Activated CD4-positive, alpha-beta T cell treated with anti-CD3 and anti-CD28 coated beads, Interleukin-2, amount 10 ng/mL, durations not matched to agents 7 days and 5 days (primary cell): ENCODE results near the gene MDC1. TPM values are rescaled to one million over a fixed set of nuclear protein-coding genes. Genes with fewer than 3 reads are reported as not detected.

Experiments used
- CTCF ChIA-PET: fragments of 350-600 bp; sonication (Branson Sonifier 250); formaldehyde crosslinking; loops from one replicate; lab custom pipeline; 2021; ENCODE audit warnings: antibody characterized with exemption; lab: Charles Lee
- POLR2A ChIA-PET: fragments of 350-600 bp; sonication (Branson Sonifier 250); formaldehyde crosslinking; loops from one replicate; lab custom pipeline; 2021; ENCODE audit warnings: antibody characterized with exemption; lab: Charles Lee
- DNase-seq: peaks from one replicate; pipeline ENCODE4 v3.0.0-alpha.2; 2020
- H3K27ac Mint-ChIP-seq: one replicate; pipeline ENCODE4 v1.8.0; 2021; ENCODE audit warnings: mild to moderate bottlenecking, moderate library complexity, mixed read lengths
- H3K27me3 Mint-ChIP-seq: one replicate; pipeline ENCODE4 v1.8.0; 2021; ENCODE audit warnings: mixed read lengths
- H3K36me3 Mint-ChIP-seq: one replicate; pipeline ENCODE4 v1.8.0; 2021; ENCODE audit warnings: low read depth, mixed read lengths
- H3K4me1 Mint-ChIP-seq: one replicate; pipeline ENCODE4 v1.8.0; 2021; ENCODE audit warnings: mixed read lengths
- H3K4me3 Mint-ChIP-seq: one replicate; pipeline ENCODE4 v1.8.0; 2021; ENCODE audit warnings: mild to moderate bottlenecking, moderate library complexity, mixed read lengths
- H3K9me3 Mint-ChIP-seq: one replicate; pipeline ENCODE4 v1.8.0; 2021; ENCODE audit warnings: mixed read lengths
- total RNA-seq, 2 experiments: library from RNA; stranded (reverse); gene quantifications; one replicate each; pipeline ENCODE4 v1.2.3, GENCODE V29; 2021

Gene MDC1
- total RNA-seq, 2 experiments from 2014 or later: 46.8 to 53.2 TPM

DNA sequence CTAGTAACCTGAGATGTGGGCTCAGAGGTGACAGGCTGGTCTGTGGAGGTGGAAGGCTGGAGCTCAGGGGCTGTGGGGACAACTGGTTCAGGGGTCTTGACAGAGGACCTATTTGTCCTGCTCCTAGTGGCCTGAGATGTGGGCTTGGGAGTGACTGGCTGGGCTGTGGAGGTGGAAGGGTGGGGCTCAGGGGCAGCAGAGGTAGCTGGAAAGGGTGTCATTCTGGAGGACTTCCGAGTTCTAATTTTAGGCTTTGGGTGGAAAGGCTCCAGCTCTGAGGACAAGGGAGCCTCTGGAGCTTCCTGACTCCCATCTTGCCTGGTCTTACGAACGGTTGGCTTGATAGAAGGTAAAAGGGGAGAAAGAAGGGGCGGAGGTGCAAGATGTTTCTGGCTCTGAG lies 11.5 kb downstream of the MDC1 start:
- no peaks in the 10 kb centered on the region for H3K27me3 Mint-ChIP-seq
- ChIA-PET POLR2A (no interaction called here), CTCF (interaction anchor here (0.9 to 2.3 kb wide), 3 partner anchors 16 to 27 kb away, joined by 3 to 6 read pairs (median 3); no protein-coding TSS in a partner anchor)
- no peak overlapping the region for H3K4me3 Mint-ChIP-seq
- H3K9me3 Mint-ChIP-seq: no peaks in the 10 kb centered on the region
- peak overlapping the region; percentile 27 for H3K27ac Mint-ChIP-seq
- peaks cover 5% of the 10 kb centered on the region for H3K4me1 Mint-ChIP-seq
- peaks cover 42% of the 10 kb centered on the region for H3K36me3 Mint-ChIP-seq
- DNase-seq: no peak

DNA sequence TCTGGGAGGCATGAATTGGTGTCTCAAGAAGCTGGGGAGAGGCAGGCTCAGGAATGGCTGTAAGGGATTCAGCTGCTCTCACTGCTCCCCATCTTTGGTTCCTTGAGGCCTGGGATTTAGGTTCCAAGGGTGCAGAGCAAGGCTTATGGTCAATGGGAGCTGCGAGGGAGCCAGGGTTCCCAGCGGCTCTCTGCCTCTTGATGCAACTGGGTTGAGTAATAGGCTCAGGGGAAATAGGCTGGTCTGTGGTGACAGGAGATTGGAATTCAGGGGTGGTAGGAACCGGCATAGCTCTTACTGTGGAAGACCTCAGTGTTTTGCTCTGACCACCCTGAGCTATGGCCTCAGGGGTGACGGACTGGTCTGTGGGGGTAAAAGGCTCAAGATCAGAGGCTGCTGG lies 13.3 kb downstream of the MDC1 start:
- CTCF ChIA-PET: interaction anchor here (1.1 to 2.7 kb wide), 6 partner anchors 8 to 25 kb away, joined by 3 to 14 read pairs (median 6); partner anchors contain the start of gene MDC1
- peaks cover 41% of the 10 kb centered on the region for H3K36me3 Mint-ChIP-seq
- no peaks in the 10 kb centered on the region for H3K9me3 Mint-ChIP-seq
- H3K27ac Mint-ChIP-seq: no peak overlapping the region
- H3K27me3 Mint-ChIP-seq: no peaks in the 10 kb centered on the region
- H3K4me1 Mint-ChIP-seq: peaks cover 5% of the 10 kb centered on the region
- no peak overlapping the region for H3K4me3 Mint-ChIP-seq
- POLR2A ChIA-PET: interaction anchor here (0.7 kb wide), 1 partner anchor 14 kb away, joined by 3 read pairs; no protein-coding TSS in a partner anchor
- DNase-seq: no peak

DNA sequence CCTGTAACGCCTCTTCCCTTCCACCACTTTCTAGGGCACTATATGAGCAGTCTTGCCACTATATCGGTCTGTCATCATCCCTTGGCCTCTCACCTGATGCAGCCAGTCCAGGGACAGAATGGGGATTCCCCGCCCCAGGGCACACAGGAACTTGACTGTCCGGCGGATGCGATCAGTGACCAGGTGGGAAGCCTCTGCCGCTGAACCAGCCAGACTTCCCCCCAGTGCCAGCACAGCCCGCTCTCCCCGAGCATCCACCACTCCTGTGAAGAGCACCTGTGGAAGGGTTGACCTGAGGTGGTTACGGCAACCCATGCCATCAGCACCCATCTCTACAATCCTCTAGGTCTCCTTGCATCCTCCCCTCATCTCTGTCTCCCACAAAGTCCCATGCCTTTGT lies 14.1 kb downstream of the MDC1 start:
- H3K27me3 Mint-ChIP-seq: no peaks in the 10 kb centered on the region
- no peaks in the 10 kb centered on the region for H3K9me3 Mint-ChIP-seq
- H3K27ac Mint-ChIP-seq: no peak overlapping the region
- ChIA-PET CTCF (interaction anchor here (1.9 to 2.7 kb wide), 4 partner anchors 10 to 24 kb away, joined by 5 to 14 read pairs (median 8); no protein-coding TSS in a partner anchor), POLR2A (no interaction called here)
- H3K4me1 Mint-ChIP-seq: peaks cover 2% of the 10 kb centered on the region
- peaks cover 38% of the 10 kb centered on the region for H3K36me3 Mint-ChIP-seq
- H3K4me3 Mint-ChIP-seq: no peak overlapping the region
- no peak for DNase-seq

DNA sequence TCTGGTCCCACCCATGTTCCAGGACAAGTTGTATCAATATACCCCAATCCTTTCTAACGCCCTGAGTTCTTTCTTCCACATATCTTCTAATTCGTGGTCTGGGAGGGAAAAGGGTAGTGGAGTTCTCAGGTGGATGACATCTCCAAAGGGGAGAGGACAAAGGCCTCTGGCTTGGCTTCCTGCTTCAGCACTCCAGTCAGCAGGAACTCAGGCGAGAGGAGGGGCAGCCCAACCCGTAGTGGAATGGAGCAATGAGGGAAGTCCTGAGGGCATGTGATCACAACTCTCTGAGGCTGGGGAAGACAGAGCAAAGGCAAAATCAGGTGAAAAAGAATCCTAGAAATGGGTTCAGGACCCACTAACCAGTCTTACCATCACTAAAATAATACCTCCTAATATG lies 16.7 kb downstream of the MDC1 start:
- Mint-ChIP-seq H3K36me3 (peaks cover 23% of the 10 kb centered on the region), H3K4me3 (no peak overlapping the region), H3K4me1 (no peaks in the 10 kb centered on the region), H3K27me3 (no peaks in the 10 kb centered on the region), H3K9me3 (no peaks in the 10 kb centered on the region), H3K27ac (no peak overlapping the region)
- ChIA-PET CTCF (interaction anchor here (1.3 to 4.3 kb wide), 3 partner anchors 11 to 22 kb away, joined by 4 to 25 read pairs (median 5); partner anchors contain the start of gene MDC1), POLR2A (no interaction called here)
- no peak for DNase-seq

DNA sequence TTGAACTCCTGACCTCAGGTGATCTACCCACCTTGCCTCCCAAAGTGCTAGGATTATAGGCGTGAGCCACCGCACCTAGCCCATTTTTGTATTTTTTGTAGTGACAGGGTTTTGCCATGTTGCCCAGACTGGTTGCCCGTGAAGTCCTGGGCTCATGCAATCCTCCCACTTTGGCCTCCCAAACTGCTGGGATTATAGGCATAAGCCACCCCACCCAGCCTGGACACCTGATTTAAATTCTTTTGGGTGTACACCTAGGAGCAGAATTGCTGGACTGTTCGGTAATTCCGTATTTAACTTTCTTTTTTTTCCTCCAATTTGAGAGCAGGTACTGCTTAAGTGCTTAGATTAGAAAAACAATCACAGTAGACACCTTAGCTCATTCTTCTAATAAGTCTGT lies 20.6 kb downstream of the MDC1 start:
- Mint-ChIP-seq H3K4me1 (peaks cover 8% of the 10 kb centered on the region), H3K27me3 (no peaks in the 10 kb centered on the region), H3K27ac (no peak overlapping the region), H3K36me3 (peaks cover 6% of the 10 kb centered on the region), H3K4me3 (no peak overlapping the region), H3K9me3 (no peaks in the 10 kb centered on the region)
- POLR2A ChIA-PET: no interaction called here
- CTCF ChIA-PET: interaction anchor here (0.5 to 4.3 kb wide), 3 partner anchors 15 to 22 kb away, joined by 3 to 25 read pairs (median 3); partner anchors contain the start of gene MDC1
- DNase-seq: no peak

DNA sequence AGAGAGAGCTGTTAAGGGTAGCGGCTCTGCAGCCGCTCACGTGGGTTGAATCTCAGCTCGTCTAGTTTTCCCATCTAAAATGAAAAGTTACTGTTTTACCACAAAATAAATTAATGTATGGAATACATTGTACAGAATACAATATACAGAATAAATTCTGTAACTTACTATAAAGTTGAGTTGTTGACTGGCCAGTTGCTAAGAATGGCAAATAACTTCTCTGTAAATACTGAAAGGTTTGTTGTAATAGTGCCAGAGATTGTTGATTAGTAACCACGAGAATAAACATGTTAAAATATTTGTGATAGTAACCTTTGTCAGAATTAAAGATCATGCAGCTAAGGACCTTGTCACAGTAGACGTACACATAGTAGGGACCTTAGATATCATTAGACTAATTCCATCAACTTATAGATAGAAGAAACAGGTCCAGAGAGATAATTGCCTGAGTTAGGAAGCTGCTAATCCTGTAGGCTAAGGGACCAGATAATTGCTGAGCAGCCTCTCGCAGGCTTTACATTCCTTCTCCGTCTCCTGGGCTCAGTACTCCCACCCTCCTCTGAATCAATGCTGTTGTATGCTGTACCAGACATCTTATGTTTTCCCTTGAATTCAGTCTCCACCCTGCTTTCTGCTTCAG lies 25.8 kb downstream of the MDC1 start:
- Mint-ChIP-seq H3K36me3 (peaks cover 13% of the 10 kb centered on the region), H3K27ac (peak overlapping the region; percentile 54), H3K9me3 (no peaks in the 10 kb centered on the region), H3K4me1 (peaks cover 45% of the 10 kb centered on the region), H3K4me3 (peak overlapping the region; percentile 100), H3K27me3 (no peaks in the 10 kb centered on the region)
- ChIA-PET POLR2A (interaction anchor here (0.6 kb wide), 1 partner anchor 30 kb away, joined by 4 read pairs; no protein-coding TSS in a partner anchor), CTCF (interaction anchor here (0.7 to 1.9 kb wide), 6 partner anchors 12 to 40 kb away, joined by 3 to 7 read pairs (median 5); partner anchors contain the start of gene MDC1)
- no peak for DNase-seq

DNA sequence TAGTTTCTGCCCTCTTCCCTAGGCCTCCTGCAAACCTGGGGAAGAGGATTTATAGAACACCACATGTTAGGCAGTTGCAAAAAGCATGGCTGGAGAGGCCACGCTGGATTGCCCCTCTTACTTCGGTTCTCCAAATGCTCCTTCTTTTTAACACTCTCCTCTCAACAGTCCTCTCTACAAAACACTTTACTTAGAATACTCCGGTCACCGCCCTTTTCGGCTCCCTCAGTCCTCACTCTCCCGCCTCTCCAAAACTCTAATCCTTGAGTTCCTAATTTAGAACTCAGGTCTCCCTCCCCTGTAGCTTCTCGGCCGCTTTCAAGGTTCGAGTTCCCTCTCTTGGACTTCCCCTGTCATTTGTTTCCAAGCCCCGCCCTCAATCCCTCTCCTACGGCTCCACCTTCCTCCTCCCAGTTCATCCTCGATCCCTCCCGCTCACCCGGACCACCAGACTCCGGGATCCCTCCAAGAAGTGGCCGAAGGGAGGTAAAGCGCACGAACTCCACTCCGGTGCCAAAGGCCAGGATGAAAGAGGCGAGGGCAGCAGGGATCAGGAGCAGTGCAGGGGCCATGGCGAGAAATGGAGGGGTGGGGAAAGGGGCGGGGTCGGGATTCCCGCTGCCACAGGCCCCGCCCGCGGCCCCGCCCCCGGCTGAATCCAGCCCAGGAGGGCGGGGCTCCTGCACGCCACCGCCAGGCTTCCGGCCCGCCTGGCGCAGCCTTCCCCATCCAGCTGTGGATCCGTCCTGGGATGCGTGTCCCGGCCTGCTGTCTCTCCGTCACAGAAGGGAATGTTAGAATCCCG lies 26.5 kb downstream of the MDC1 start, which contains the start of gene NRM:
TSS of gene NRM (minus strand) at position 582 of the 805 bp plus-strand sequence. CDS start at position 572, 10 bp downstream.
- Mint-ChIP-seq H3K36me3 (peaks cover 20% of the 10 kb centered on the region), H3K9me3 (no peaks in the 10 kb centered on the region), H3K27me3 (no peaks in the 10 kb centered on the region), H3K27ac (peak within 1 kb of the TSS; percentile 54), H3K4me1 (peaks cover 45% of the 10 kb centered on the region), H3K4me3 (peak within 1 kb of the TSS; percentile 100)
- POLR2A ChIA-PET: interaction anchor here (0.6 kb wide), 1 partner anchor 29 kb away, joined by 4 read pairs; no protein-coding TSS in a partner anchor
- peak; percentile 73 for DNase-seq
- CTCF ChIA-PET: interaction anchor here (0.6 to 1.9 kb wide), 9 partner anchors 9 to 188 kb away, joined by 3 to 7 read pairs (median 4); partner anchors contain the start of gene MDC1

DNA sequence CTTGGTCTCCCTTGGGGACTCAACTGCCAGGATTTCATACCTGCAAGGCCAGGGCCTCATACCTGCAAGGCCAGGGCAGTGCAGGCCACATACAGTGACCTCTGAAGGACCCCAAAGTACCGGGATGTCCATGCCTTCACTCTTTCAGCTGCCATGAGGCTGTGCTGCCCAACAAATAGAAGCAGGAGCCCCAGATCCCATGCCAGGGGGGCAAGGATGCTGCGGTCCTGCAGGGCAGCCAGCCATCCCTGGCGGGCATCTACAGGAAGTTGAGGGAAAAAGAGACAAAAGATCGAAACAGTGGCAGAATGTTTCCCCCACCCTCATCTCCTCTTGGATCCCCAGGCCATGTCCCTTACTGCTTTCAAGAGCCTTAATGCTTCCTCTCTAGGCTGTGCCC lies 27.1 kb downstream of the MDC1 start:
- Mint-ChIP-seq H3K27ac (peak overlapping the region; percentile 19), H3K36me3 (peaks cover 26% of the 10 kb centered on the region), H3K9me3 (no peaks in the 10 kb centered on the region), H3K4me3 (peak overlapping the region; percentile 100), H3K4me1 (peaks cover 45% of the 10 kb centered on the region), H3K27me3 (no peaks in the 10 kb centered on the region)
- DNase-seq: no peak
- ChIA-PET CTCF (interaction anchor here (0.6 to 1.9 kb wide), 6 partner anchors 9 to 188 kb away, joined by 3 to 7 read pairs (median 4); partner anchors contain the start of gene MDC1), POLR2A (no interaction called here)

DNA sequence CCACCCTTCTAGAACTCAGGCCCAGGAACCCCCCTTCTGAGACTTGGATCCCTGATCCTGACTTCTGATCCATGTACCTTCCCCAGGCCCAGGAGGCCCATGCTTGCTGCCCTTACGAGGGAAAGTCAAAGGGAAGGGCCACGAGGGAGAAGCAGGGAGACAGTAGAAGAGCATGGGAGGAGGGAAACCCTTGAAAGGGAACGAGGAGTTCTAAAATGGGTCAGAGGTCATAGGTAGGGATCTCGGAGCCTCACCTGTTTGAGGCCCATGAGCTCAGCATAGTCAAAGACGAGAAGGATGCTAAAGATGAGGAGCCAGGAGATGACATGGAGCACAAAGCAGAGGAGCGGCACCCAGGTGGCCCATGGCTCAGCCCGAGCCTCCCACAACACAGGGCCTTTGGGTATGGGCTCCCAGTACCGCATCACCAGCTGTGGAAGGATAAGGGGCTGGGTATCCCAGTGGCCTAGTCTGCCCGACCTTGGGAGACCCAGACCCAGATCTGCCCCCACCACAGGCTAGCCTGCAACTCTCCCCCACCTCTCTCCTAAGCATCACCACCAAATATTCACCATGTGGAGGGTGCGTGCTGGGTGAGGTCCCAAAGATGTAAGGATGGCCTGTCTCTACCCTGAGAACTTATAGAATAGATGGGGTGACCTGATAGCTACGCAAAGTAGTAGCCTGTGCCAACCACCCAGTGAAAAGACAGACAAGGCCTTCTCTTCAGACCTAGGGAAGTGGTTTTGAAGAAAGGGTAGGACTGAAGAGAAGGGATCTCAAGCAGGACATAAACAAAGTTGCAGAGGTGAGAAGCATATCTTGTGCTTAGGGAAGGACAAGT lies 27.8 kb downstream of the MDC1 start:
- Mint-ChIP-seq H3K27me3 (no peaks in the 10 kb centered on the region), H3K4me1 (peaks cover 43% of the 10 kb centered on the region), H3K9me3 (no peaks in the 10 kb centered on the region), H3K4me3 (peak overlapping the region; percentile 100), H3K36me3 (peaks cover 31% of the 10 kb centered on the region), H3K27ac (peak overlapping the region; percentile 95)
- CTCF ChIA-PET: interaction anchor here (0.8 to 3.0 kb wide), 9 partner anchors 10 to 206 kb away, joined by 3 to 21 read pairs (median 6); partner anchors contain the start of genes DHX16 and MDC1
- DNase-seq: no peak
- POLR2A ChIA-PET: interaction anchor here (0.5 kb wide), 1 partner anchor 30 kb away, joined by 3 read pairs; no protein-coding TSS in a partner anchor

DNA sequence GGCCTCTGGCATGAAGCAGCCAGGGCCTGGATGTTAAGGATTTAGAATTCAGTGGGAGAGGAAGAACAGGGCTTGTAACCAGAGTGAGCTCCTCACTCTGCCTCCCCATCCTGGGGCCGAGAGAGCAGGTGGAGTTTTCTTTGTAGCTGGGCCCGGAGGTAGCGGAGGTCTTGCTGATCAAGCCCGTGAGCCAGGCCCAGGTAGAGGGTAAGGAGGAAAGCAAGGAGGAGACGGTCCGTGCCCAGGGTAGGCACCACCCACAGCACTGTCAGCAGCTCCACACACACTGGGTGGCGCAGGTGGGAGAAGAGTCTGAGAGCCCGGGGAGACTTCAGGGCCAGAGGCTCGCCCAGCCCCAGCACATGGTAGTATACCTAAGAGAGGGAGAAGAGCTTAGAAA lies 28.5 kb downstream of the MDC1 start:
- ChIA-PET POLR2A (interaction anchor here (0.5 kb wide), 1 partner anchor 31 kb away, joined by 3 read pairs; no protein-coding TSS in a partner anchor), CTCF (interaction anchor here (0.8 to 3.0 kb wide), 10 partner anchors 10 to 205 kb away, joined by 3 to 21 read pairs (median 6); partner anchors contain the start of genes DHX16 and MDC1)
- Mint-ChIP-seq H3K4me1 (peaks cover 43% of the 10 kb centered on the region), H3K4me3 (peak overlapping the region; percentile 100), H3K9me3 (no peaks in the 10 kb centered on the region), H3K27ac (peak overlapping the region; percentile 95), H3K36me3 (peaks cover 38% of the 10 kb centered on the region), H3K27me3 (no peaks in the 10 kb centered on the region)
- DNase-seq: no peak

DNA sequence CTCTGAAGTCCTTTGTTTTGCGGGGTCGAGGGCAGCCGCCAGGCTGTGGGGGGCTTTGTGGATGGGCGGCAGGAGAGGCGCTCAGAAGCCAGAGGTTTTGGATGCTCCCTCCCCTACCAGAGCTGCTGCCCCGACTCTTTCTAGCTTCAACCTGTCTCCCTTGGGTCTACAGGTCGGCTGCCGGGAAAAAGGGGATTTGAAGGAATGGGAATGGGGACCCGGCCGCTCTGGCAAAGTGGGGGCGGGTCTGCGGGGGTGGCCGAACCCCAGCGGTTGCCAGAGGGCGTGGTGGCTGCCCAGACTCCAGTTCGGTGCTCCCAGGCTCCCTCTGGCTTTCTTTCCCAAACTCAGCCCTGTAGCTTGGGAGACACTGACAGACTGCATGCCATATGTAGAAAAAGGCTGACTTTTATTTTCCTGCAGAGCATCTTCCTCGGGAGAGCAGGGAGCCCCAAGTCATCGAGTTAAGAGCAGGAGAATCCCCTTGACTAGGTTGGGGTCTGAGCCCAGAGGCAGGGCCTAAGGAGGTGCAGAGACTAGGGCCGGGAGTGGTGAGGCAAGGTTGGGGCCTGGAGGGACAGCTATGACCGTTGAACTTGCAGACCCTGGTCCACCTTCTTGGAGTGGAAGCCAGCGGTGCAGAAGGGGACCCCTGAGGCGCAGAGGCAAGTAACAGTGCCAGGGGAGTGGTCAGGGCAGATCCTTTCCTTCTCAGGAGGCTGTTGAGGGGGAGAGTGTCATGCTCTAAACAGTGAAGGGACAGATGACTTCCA lies 29.2 kb downstream of the MDC1 start:
- Mint-ChIP-seq H3K4me3 (peak overlapping the region; percentile 100), H3K27me3 (no peaks in the 10 kb centered on the region), H3K27ac (peak overlapping the region; percentile 95), H3K9me3 (no peaks in the 10 kb centered on the region), H3K36me3 (peaks cover 45% of the 10 kb centered on the region), H3K4me1 (peaks cover 43% of the 10 kb centered on the region)
- POLR2A ChIA-PET: interaction anchor here (0.7 to 1.1 kb wide), 2 partner anchors 29 to 622 kb away, joined by 3 to 5 read pairs; partner anchors contain the start of gene MDC1
- CTCF ChIA-PET: interaction anchor here (0.8 to 3.0 kb wide), 10 partner anchors 9 to 204 kb away, joined by 3 to 21 read pairs (median 6); partner anchors contain the start of genes DHX16 and MDC1
- no peak for DNase-seq
